ENCODE results near the gene SERP2. TPM values are rescaled to one million over a fixed set of nuclear protein-coding genes. Genes with fewer than 3 reads are reported as not detected.

Gene SERP2
- total and polyA plus RNA-seq, 9 of the 15 experiments (the other 6 are each of a cell fraction or from before 2014, with no cell fraction given) = 0.13 TPM; not detected in 8

DNA sequence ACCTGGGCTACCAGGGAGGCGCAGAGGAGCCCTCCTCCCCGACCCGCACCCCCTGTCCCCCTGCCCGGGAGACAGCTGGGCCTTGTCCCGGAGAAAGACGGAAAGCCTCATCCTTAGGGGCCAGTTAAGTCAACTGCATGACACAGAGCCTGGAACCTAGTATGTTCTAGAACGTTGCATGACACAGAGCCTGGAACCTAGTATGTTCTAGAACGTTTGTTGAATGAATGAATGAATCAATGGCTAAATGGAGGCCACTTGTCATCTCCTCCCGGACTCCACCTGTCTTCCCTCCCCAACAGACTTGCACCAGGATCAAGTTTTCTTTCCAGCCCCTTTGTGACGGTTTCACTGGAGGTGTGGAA lies 706 bp downstream of the SERP2 start:
- WGBS (ENCODE audit: insufficient coverage, low coverage, missing lambda C conversion rate) = 60% methylated on average over 6 of the region's 10 CpGs
- Histone ChIP-seq H3K4me1 (replicated peaks in 1 of 2; ENCODE audit: control insufficient read depth in 2 of 2, insufficient read depth in 2 of 2, low read length in 2 of 2) (peaks cover 0 to 2% of the 10 kb centered on the region in 2 experiments; a peak in 1 of 5 replicates), H3K9me3 (replicated peaks; ENCODE audit: control insufficient read depth, insufficient read depth, low read depth, low read length) (no peaks in the 10 kb centered on the region), H3K9me1 (ENCODE audit: control insufficient read depth, insufficient read depth, low read length) (no peaks in the 10 kb centered on the region), H2AFZ (ENCODE audit: low read depth, low read length) (no peak overlapping the region), H3K4me2 (ENCODE audit: insufficient read depth, low read length) (no peak overlapping the region), H3K79me2 (ENCODE audit: control insufficient read depth, insufficient read depth, low read length) (no peaks in the 10 kb centered on the region), H3K9ac (ENCODE audit: insufficient read depth in 1 of 2, low read depth in 2 of 2, low read length in 2 of 2) (no peak overlapping the region), H3K36me3 (ENCODE audit: control insufficient read depth, insufficient read depth, low read length) (no peaks in the 10 kb centered on the region), H3K4me3 (no peak overlapping the region), H3K27ac (ENCODE audit: extremely low read depth, low read depth, low read length) (no peak overlapping the region), H3K27me3 (ENCODE audit: control insufficient read depth in 2 of 2, insufficient read depth in 2 of 2, low read length in 2 of 2) (no peaks in the 10 kb centered on the region), H4K20me1 (replicated peaks; ENCODE audit: control insufficient read depth, insufficient read depth, low read length) (no peaks in the 10 kb centered on the region)
- ChIA-PET POLR2A (interaction anchor here (0.8 to 1.4 kb wide), 2 partner anchors 10 to 23 kb away, joined by 3 read pairs; no protein-coding TSS in a partner anchor), CTCF (ENCODE audit: low intra/inter-chr PET ratio) (no interaction called here)
- FAIRE-seq (no peak), ATAC-seq (no peak), DNase-seq (ENCODE audit: extremely low read depth in 1 of 4, low spot score in 3 of 4) (no peak)
- no TSS peak for BruUV-seq (replicated peaks)
- in situ Hi-C loops (cut with MboI) = no loop called here
- TF ChIP-seq, protein P1, sequence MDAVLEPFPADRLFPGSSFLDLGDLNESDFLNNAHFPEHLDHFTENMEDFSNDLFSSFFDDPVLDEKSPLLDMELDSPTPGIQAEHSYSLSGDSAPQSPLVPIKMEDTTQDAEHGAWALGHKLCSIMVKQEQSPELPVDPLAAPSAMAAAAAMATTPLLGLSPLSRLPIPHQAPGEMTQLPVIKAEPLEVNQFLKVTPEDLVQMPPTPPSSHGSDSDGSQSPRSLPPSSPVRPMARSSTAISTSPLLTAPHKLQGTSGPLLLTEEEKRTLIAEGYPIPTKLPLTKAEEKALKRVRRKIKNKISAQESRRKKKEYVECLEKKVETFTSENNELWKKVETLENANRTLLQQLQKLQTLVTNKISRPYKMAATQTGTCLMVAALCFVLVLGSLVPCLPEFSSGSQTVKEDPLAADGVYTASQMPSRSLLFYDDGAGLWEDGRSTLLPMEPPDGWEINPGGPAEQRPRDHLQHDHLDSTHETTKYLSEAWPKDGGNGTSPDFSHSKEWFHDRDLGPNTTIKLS (IDR thresholded peaks at IDR 0.05; ENCODE audit: borderline replicate concordance, low read depth) = peak; percentile 74; the same call in 1 of the 2 replicates
- TF ChIP-seq ESRRB (CRISPR knock-in tag; IDR thresholded peaks at IDR 0.05; ENCODE audit: borderline replicate concordance) = no peak
- intact Hi-C loops (cut with micrococcal nuclease) = no loop called here

DNA sequence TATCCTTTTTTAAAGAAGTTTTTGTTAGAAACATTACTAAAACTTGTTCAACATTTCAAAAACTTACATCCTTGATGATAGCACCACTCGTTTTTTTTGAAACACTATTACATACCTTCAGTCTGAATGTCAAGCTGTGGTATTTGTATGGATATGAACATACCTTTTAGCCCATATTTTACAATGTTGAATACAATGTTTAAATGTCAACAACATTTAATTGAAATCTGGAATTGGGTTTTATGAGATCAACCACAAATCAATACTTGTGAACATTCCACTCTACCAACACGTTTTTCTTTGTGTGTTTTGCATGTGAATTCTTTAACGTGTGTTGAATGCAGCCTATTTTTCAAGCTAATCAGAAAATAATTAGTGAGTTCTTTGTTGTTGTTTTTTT lies 4.7 kb downstream of the SERP2 start:
- Histone ChIP-seq H3K79me2 (ENCODE audit: control insufficient read depth, insufficient read depth, low read length) (no peaks in the 10 kb centered on the region), H3K27ac (ENCODE audit: extremely low read depth, low read depth, low read length) (no peak overlapping the region), H3K27me3 (ENCODE audit: control insufficient read depth in 2 of 2, insufficient read depth in 2 of 2, low read length in 2 of 2) (no peaks in the 10 kb centered on the region), H3K4me1 (replicated peaks in 1 of 2; ENCODE audit: control insufficient read depth in 2 of 2, insufficient read depth in 2 of 2, low read length in 2 of 2) (peaks cover 5 to 10% of the 10 kb centered on the region in 2 experiments; a peak in 3 of 5 replicates), H3K9me3 (replicated peaks; ENCODE audit: control insufficient read depth, insufficient read depth, low read depth, low read length) (no peaks in the 10 kb centered on the region), H4K20me1 (replicated peaks; ENCODE audit: control insufficient read depth, insufficient read depth, low read length) (no peaks in the 10 kb centered on the region), H2AFZ (ENCODE audit: low read depth, low read length) (no peak overlapping the region), H3K9me1 (ENCODE audit: control insufficient read depth, insufficient read depth, low read length) (no peaks in the 10 kb centered on the region), H3K4me3 (no peak overlapping the region), H3K9ac (ENCODE audit: insufficient read depth in 1 of 2, low read depth in 2 of 2, low read length in 2 of 2) (no peak overlapping the region), H3K4me2 (ENCODE audit: insufficient read depth, low read length) (no peak overlapping the region), H3K36me3 (ENCODE audit: control insufficient read depth, insufficient read depth, low read length) (no peaks in the 10 kb centered on the region)
- TF ChIP-seq, protein P2, sequence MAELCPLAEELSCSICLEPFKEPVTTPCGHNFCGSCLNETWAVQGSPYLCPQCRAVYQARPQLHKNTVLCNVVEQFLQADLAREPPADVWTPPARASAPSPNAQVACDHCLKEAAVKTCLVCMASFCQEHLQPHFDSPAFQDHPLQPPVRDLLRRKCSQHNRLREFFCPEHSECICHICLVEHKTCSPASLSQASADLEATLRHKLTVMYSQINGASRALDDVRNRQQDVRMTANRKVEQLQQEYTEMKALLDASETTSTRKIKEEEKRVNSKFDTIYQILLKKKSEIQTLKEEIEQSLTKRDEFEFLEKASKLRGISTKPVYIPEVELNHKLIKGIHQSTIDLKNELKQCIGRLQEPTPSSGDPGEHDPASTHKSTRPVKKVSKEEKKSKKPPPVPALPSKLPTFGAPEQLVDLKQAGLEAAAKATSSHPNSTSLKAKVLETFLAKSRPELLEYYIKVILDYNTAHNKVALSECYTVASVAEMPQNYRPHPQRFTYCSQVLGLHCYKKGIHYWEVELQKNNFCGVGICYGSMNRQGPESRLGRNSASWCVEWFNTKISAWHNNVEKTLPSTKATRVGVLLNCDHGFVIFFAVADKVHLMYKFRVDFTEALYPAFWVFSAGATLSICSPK (IDR thresholded peaks at IDR 0.05; ENCODE audit: borderline replicate concordance) = no peak
- TF ChIP-seq MCM5 (IDR thresholded peaks at IDR 0.05; ENCODE audit: low read depth) (no peak), ZC3H4 (CRISPR knock-in tag; IDR thresholded peaks at IDR 0.05; ENCODE audit: borderline replicate concordance) (no peak), MCM3 (IDR thresholded peaks at IDR 0.05) (no peak), CEBPG (CRISPR knock-in tag; IDR thresholded peaks at IDR 0.05) (no peak), CEBPG (tag; conservative IDR thresholded peaks at IDR 0.05 in 1 of 2, IDR thresholded peaks at IDR 0.05 in 1 of 2) (no peak), POLR2H (tag; IDR thresholded peaks at IDR 0.05; ENCODE audit: low read depth) (no peak), EWSR1 (IDR thresholded peaks at IDR 0.05; ENCODE audit: borderline replicate concordance, low read depth, partially characterized antibody) (no peak), RFX7 (CRISPR knock-in tag; IDR thresholded peaks at IDR 0.05) (no peak)
- FAIRE-seq = no peak
- no peak for DNase-seq (ENCODE audit: extremely low read depth in 1 of 4, low spot score in 3 of 4)
- no peak for ATAC-seq
- BruUV-seq (replicated peaks) = no TSS peak
- ChIA-PET POLR2A (no interaction called here), CTCF (ENCODE audit: low intra/inter-chr PET ratio) (no interaction called here)
- intact Hi-C loops (cut with micrococcal nuclease) = no loop called here
- in situ Hi-C loops (cut with MboI) = no loop called here
- 10% methylated on average over 3 of the region's 3 CpGs for WGBS (ENCODE audit: insufficient coverage, low coverage, missing lambda C conversion rate)

Data from K562 (cell line).